ENCODE data around the gene OR2V2. TPM values are rescaled to one million over a fixed set of nuclear protein-coding genes. Genes with fewer than 3 reads are reported as not detected.

Gene OR2V2
- total RNA-seq, 1 donor from 2014 or later, result not detected

- Histone ChIP-seq H3K4me3 (ENCODE audit: insufficient read depth, low read depth, low read length) (peak overlapping the region; percentile 76), H3K9ac (ENCODE audit: low read length) (peak overlapping the region; percentile 72), H3K4me1 (ENCODE audit: insufficient read depth, low read length) (peaks cover 22% of the 10 kb centered on the region), H3K4me2 (ENCODE audit: low read length) (peak overlapping the region; percentile 91), H2AFZ (ENCODE audit: low read depth, low read length) (peak overlapping the region; percentile 86), H3K36me3 (ENCODE audit: insufficient read depth, low read length) (no peaks in the 10 kb centered on the region), H4K20me1 (ENCODE audit: insufficient read depth, low read length) (peaks cover 3% of the 10 kb centered on the region), H3K27ac (ENCODE audit: low read depth, low read length) (peak overlapping the region; percentile 28), H3K9me3 (ENCODE audit: insufficient read depth, low read depth, low read length) (no peaks in the 10 kb centered on the region), H3K27me3 (ENCODE audit: insufficient read depth, low read length) (no peaks in the 10 kb centered on the region), H3K79me2 (ENCODE audit: insufficient read depth, low read length) (no peaks in the 10 kb centered on the region)
- H3K36me3 Mint-ChIP-seq (ENCODE audit: low read depth, unreplicated experiment), result no peaks in the 10 kb centered on the region
- H3K27me3 Mint-ChIP-seq (ENCODE audit: low read depth, unreplicated experiment), result no peaks in the 10 kb centered on the region
- peak overlapping the region; percentile 95 for H3K27ac Mint-ChIP-seq (ENCODE audit: unreplicated experiment)
- peak overlapping the region; percentile 91 for H3K4me3 Mint-ChIP-seq (ENCODE audit: unreplicated experiment)
- TF ChIP-seq CTCF (IDR thresholded peaks at IDR 0.05; ENCODE audit: insufficient read depth, low read depth, low read length), result no peak
- H3K9me3 Mint-ChIP-seq (ENCODE audit: unreplicated experiment), result peaks cover 2% of the 10 kb centered on the region
- FAIRE-seq (no peak), DNase-seq (ENCODE audit: low read depth) (no peak)
- no peaks in the 10 kb centered on the region for H3K4me1 Mint-ChIP-seq (ENCODE audit: low read depth, unreplicated experiment)
These were observed 41.4 kb downstream of the OR2V2 start for GRCh38 chr5:181188700-181189362.

GRCh38 chr5:181189363-181189961 lies 42.1 kb downstream of the OR2V2 start:
- Histone ChIP-seq H3K9ac (ENCODE audit: low read length) (peak overlapping the region; percentile 72), H3K9me3 (ENCODE audit: insufficient read depth, low read depth, low read length) (no peaks in the 10 kb centered on the region), H3K27ac (ENCODE audit: low read depth, low read length) (no peak overlapping the region), H3K4me3 (ENCODE audit: insufficient read depth, low read depth, low read length) (peak overlapping the region; percentile 76), H2AFZ (ENCODE audit: low read depth, low read length) (peak overlapping the region; percentile 86), H3K79me2 (ENCODE audit: insufficient read depth, low read length) (no peaks in the 10 kb centered on the region), H3K4me2 (ENCODE audit: low read length) (peak overlapping the region; percentile 91), H3K36me3 (ENCODE audit: insufficient read depth, low read length) (no peaks in the 10 kb centered on the region), H3K4me1 (ENCODE audit: insufficient read depth, low read length) (peaks cover 22% of the 10 kb centered on the region), H3K27me3 (ENCODE audit: insufficient read depth, low read length) (no peaks in the 10 kb centered on the region), H4K20me1 (ENCODE audit: insufficient read depth, low read length) (peaks cover 3% of the 10 kb centered on the region)
- Mint-ChIP-seq H3K27ac (ENCODE audit: unreplicated experiment) (peak overlapping the region; percentile 95), H3K4me1 (ENCODE audit: low read depth, unreplicated experiment) (no peaks in the 10 kb centered on the region), H3K27me3 (ENCODE audit: low read depth, unreplicated experiment) (no peaks in the 10 kb centered on the region), H3K9me3 (ENCODE audit: unreplicated experiment) (peaks cover 2% of the 10 kb centered on the region), H3K36me3 (ENCODE audit: low read depth, unreplicated experiment) (no peaks in the 10 kb centered on the region), H3K4me3 (ENCODE audit: unreplicated experiment) (peak overlapping the region; percentile 91)
- TF ChIP-seq CTCF (IDR thresholded peaks at IDR 0.05; ENCODE audit: insufficient read depth, low read depth, low read length) (no peak), EZH2 (IDR thresholded peaks at IDR 0.05; ENCODE audit: insufficient read depth, low read length) (no peak)
- FAIRE-seq (no peak), DNase-seq (ENCODE audit: low read depth) (no peak)
